Aorta (tissue), 5 donors: ENCODE results near the gene PHLDB2. TPM values are rescaled to one million over a fixed set of nuclear protein-coding genes. Genes with fewer than 3 reads are reported as not detected.

Experiments
- ATAC-seq: fragments of 200-7000 bp; cut with Tn5 transposase; one replicate; pipeline ENCODE4 v1.9.1; 2022; ENCODE audit warnings: moderate library complexity; ENCODE audit not compliant: low FRiP score
- DNase-seq, 2 donors: peaks; one replicate each; pipeline ENCODE4 v3.0.0-alpha.2; 2020
- H3K27ac ChIP-seq, 2 donors: one replicate each; pipeline ENCODE4 v1.5.1; 2013; ENCODE audit warnings: low read length in 2 of 2, mild to moderate bottlenecking in 2 of 2, moderate library complexity in 2 of 2, control low read depth in 1 of 2, inconsistent platforms in 1 of 2, low read depth in 1 of 2
- H3K27me3 ChIP-seq, 2 donors: one replicate each; pipeline ENCODE4 v1.6.1; 2013; ENCODE audit warnings: control low read depth in 1 of 2, low read length in 1 of 2, mild to moderate bottlenecking in 1 of 2, moderate library complexity in 1 of 2; ENCODE audit not compliant: insufficient read depth in 2 of 2, control insufficient read depth in 1 of 2
- H3K36me3 ChIP-seq, 2 donors: one replicate each; pipeline ENCODE4 v1.6.1; 2013; ENCODE audit warnings: control low read depth in 1 of 2, low read length in 1 of 2, mild to moderate bottlenecking in 1 of 2; ENCODE audit not compliant: insufficient read depth in 2 of 2, control insufficient read depth in 1 of 2
- H3K4me1 ChIP-seq, 2 donors: one replicate each; pipeline ENCODE4 v1.6.1; 2013; ENCODE audit warnings: low read length in 2 of 2, control low read depth in 1 of 2, mild to moderate bottlenecking in 1 of 2, moderate library complexity in 1 of 2; ENCODE audit not compliant: insufficient read depth in 2 of 2, control insufficient read depth in 1 of 2
- H3K4me3 ChIP-seq, 2 donors: one replicate each; pipeline ENCODE4 v1.5.1; 2013; ENCODE audit warnings: low read length in 2 of 2, control low read depth in 1 of 2, mild to moderate bottlenecking in 1 of 2
- H3K9me3 ChIP-seq: one replicate; pipeline ENCODE4 v1.6.1; 2013; ENCODE audit warnings: mild to moderate bottlenecking, low read length; ENCODE audit not compliant: control insufficient read depth
- WGBS, 2 donors: extraction: QIAGEN DNeasy Blood & Tissue Kit; methylation state at CpG; one replicate each; pipeline ENCODE4 v1.1.7; 2013; 5-methylcytosine and 5-hydroxymethylcytosine counted together
- intact Hi-C, 2 donors: fragments of 100-400 bp; cut with DNase I; formaldehyde crosslinking; loops; one replicate each; pipeline versions ENCODE4 v1.14.2 to v1.15.0; 2022
- polyA plus RNA-seq, 2 donors: library from polyadenylated mRNA; stranded (reverse); fragments of 200-250 nt; gene quantifications; one replicate each; pipeline ENCODE4 v1.2.3, GENCODE V29; 2013
- total RNA-seq, 2 donors: library from RNA; stranded (reverse); fragmentation: NEBNext Ultra II Directional; extraction: Animal tissue kit (Norgen Biotek cat#: 25700); gene quantifications; one replicate each; pipeline ENCODE4 v1.2.1, GENCODE V29; 2021
- donor health status: healthy with polysubstance abuse.
- donor health status: Bipolar disorder and iron deficiency.
- donor health status: DM: no; HTN: no; CAD: no.
- donor health status: DM: no; HTN: no; CAD: no.
- donor health status: DM: yes; HTN: yes; CAD: no.

PHLDB2 gene
- total and polyA plus RNA-seq, 4 donors, result 25.9 to 175 (median 112) TPM

DNA sequence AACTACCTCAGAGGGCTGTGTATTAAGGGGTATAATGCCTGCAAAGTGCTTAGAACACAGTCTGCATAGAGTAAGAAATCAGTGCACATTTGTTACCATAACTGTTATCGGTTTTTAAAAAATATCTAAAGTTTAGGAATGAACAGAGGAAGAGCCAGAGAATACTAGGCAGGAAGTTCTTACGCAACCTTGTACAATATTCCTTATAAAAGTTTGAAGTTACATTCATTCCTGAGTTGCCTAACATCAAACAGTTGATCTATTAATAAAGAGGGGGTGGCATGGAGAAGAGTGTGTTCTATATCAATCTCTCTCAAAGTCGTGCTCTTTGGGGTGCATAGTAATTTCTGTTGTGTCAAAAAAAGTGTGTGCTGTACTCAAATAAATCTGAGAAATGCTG lies 22.0 kb upstream of the PHLDB2 start:
- WGBS, 2 donors, result 50 to 56% methylated on average over 3 of the region's 3 CpGs
- Histone ChIP-seq H3K36me3 (no peaks in the 10 kb centered on the region), H3K27me3 (no peaks in the 10 kb centered on the region), H3K4me3 (no peak overlapping the region), H3K9me3 (no peaks in the 10 kb centered on the region), H3K4me1 (no peaks in the 10 kb centered on the region), H3K27ac (no peak overlapping the region)
- no peak for ATAC-seq
- DNase-seq, result no peak
- intact Hi-C loops, result no loop called here

DNA sequence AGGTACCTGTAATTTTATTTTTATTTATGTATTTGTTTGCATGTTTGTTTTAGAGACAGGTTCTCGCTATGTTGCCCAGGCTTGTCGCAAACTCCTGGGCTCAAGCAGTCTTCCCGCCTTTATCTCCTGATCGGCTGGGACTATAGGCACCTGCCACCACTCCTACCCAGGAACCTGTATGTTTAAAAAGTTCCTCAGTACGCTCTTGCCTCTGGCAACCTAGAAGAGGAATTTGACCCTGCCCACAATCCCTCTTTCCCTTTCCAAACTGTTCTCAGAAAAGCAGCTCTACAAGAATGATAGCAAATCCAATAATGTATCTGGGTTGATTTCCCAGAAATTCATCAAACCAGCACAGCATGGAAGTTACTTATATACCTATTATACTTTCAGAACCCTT lies 20.9 kb upstream of the PHLDB2 start:
- H3K36me3 ChIP-seq, result no peaks in the 10 kb centered on the region
- WGBS, 2 donors, result 92 to 94% methylated on average over 5 of the region's 5 CpGs
- H3K4me3 ChIP-seq, result no peak overlapping the region

DNA sequence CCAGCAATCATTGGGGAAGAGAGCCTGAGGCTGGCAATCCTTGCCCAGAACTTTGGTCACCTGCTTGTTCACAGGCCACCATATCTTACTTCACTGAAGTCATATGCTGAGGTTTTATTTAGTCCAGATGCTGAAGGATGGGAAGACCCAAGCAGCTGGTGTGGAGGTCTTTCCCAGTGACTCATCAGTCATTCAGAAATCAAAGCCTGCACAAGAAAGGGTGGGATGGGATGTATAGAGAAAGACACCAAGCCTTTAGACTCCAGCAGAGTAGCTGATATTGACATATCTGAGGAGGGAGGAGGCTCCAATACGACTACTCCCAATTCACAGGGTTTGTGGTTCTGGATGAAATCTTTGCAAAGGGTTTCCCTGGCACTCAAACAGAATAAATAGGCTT lies 13.0 kb upstream of the PHLDB2 start:
- Histone ChIP-seq H3K27ac (no peak overlapping the region), H3K4me3 (no peak overlapping the region), H3K9me3 (peaks cover 1% of the 10 kb centered on the region), H3K27me3 (no peaks in the 10 kb centered on the region), H3K4me1 (no peaks in the 10 kb centered on the region), H3K36me3 (no peaks in the 10 kb centered on the region)
- DNase-seq (no peak), ATAC-seq (no peak)
- intact Hi-C loops, result loop anchor here in 1 of 2 donors (5.0 kb wide), 1 partner anchor 34 kb away; no protein-coding TSS in a partner anchor
- WGBS, 2 donors, result 97 to 100% methylated on average over 1 of the region's 1 CpG

More for the DNA sequence above, 20.9 kb upstream of the PHLDB2 start:
- intact Hi-C loops, result no loop called here
- no peaks in the 10 kb centered on the region for H3K9me3 ChIP-seq
- no peak for ATAC-seq
- DNase-seq, result no peak
- H3K27me3 ChIP-seq, result no peaks in the 10 kb centered on the region
- H3K27ac ChIP-seq, result no peak overlapping the region
- no peaks in the 10 kb centered on the region for H3K4me1 ChIP-seq

DNA sequence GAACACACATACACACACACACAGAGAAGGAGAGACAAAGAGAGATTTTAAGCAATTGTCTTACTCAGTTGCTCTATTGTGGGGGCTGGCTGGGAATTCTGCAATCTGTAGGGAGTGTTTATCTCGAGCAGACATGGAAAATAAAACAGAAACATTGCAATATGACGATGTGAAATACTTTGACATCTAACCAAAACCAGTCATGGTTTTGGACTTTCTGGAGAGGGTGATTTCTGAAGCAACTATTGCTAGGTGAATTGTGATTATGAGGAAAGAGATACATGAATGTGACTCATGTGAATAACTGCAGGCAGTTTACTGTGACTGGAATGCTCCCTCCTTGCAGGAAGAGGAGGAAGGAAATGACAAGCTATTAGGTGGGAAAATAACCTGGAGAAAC lies 12.3 kb upstream of the PHLDB2 start:
- intact Hi-C loops, result loop anchor here in 1 of 2 donors (5.0 kb wide), 1 partner anchor 34 kb away; no protein-coding TSS in a partner anchor
- no peak for ATAC-seq
- DNase-seq, result no peak
- Histone ChIP-seq H3K27ac (no peak overlapping the region), H3K9me3 (peaks cover 1% of the 10 kb centered on the region), H3K36me3 (no peaks in the 10 kb centered on the region), H3K4me1 (peaks cover 0 to 2% of the 10 kb centered on the region in 2 donors), H3K27me3 (no peaks in the 10 kb centered on the region), H3K4me3 (no peak overlapping the region)
- WGBS, 2 donors, result 28 to 36% methylated on average over 2 of the region's 2 CpGs

DNA sequence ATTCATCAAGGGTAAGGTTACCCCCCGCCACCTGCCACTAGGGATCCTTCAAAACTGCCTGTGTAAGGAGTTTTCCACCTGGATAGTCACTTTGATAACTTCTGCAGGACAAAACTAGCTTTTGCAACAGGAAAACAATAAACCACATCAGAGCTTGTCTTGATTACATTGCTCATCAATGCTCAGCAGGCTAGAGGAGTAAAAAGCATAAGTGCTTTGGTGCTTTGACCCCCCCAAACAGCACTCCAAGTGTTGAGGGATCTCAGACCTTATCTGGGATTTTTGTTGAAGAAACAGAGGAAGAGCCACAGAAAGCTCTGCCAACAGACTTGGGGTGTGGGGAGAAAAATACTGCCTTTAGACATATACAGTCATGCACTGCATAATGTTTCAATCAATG lies 10.8 kb upstream of the PHLDB2 start:
- Histone ChIP-seq H3K9me3 (peaks cover 1% of the 10 kb centered on the region), H3K27me3 (no peaks in the 10 kb centered on the region), H3K4me3 (no peak overlapping the region), H3K27ac (no peak overlapping the region), H3K4me1 (peaks cover 0 to 3% of the 10 kb centered on the region in 2 donors), H3K36me3 (no peaks in the 10 kb centered on the region)
- 98 to 100% methylated on average over 1 of the region's 1 CpG for WGBS, 2 donors
- intact Hi-C loops, result loop anchor here in 1 of 2 donors (5.0 kb wide), 1 partner anchor 36 kb away; no protein-coding TSS in a partner anchor
- ATAC-seq (no peak), DNase-seq (no peak)

DNA sequence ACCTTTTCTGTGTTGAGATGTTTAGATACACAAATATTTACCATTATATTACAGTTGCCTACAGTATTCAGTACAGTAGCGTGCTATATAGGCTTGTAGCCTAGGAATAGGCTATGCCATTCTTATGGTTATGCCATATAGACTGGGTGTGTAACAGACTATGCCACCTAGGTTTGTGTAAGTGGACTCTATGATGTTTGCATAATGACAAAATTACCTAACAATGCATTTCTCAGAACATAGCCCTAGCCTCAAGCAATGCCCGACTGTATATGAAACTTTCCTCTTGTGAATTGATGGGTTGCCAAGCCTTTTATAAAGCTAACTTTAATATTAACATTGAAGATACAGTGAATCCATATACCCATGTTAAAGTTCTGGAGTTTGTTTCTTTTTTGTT lies 10.3 kb upstream of the PHLDB2 start:
- WGBS, 2 donors, result 43 to 45% methylated on average over 2 of the region's 2 CpGs
- Histone ChIP-seq H3K27ac (no peak overlapping the region), H3K36me3 (no peaks in the 10 kb centered on the region), H3K4me1 (peaks cover 0 to 3% of the 10 kb centered on the region in 2 donors), H3K27me3 (no peaks in the 10 kb centered on the region), H3K9me3 (peaks cover 1% of the 10 kb centered on the region), H3K4me3 (no peak overlapping the region)
- no peak for DNase-seq
- intact Hi-C loops, result loop anchor here in 1 of 2 donors (5.0 kb wide), 1 partner anchor 36 kb away; no protein-coding TSS in a partner anchor
- no peak for ATAC-seq

DNA sequence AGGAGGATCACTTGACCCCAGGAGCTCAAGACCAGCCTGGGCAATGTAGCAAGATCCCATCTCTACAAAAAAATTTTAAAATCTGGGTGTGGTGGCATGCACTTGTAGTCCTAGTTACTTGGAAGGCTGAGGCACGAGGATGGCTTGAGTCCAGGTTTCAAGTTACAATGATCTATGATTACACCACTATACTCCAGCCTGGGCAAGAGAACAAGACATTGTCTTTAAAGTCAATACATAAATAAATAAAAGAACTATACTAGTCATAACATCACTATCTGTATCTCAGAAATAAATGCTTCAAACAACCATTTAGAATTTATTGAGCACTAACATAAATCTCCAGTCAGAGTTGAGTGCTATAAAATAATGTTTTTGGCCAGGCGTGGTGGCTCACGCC lies 8.5 kb upstream of the PHLDB2 start:
- Histone ChIP-seq H3K36me3 (no peaks in the 10 kb centered on the region), H3K4me3 (no peak overlapping the region), H3K9me3 (peaks cover 1% of the 10 kb centered on the region), H3K27me3 (no peaks in the 10 kb centered on the region), H3K27ac (no peak overlapping the region), H3K4me1 (peaks cover 0 to 3% of the 10 kb centered on the region in 2 donors)
- WGBS, 2 donors, result 85 to 92% methylated on average over 3 of the region's 3 CpGs
- intact Hi-C loops, result no loop called here
- no peak for ATAC-seq
- no peak for DNase-seq

DNA sequence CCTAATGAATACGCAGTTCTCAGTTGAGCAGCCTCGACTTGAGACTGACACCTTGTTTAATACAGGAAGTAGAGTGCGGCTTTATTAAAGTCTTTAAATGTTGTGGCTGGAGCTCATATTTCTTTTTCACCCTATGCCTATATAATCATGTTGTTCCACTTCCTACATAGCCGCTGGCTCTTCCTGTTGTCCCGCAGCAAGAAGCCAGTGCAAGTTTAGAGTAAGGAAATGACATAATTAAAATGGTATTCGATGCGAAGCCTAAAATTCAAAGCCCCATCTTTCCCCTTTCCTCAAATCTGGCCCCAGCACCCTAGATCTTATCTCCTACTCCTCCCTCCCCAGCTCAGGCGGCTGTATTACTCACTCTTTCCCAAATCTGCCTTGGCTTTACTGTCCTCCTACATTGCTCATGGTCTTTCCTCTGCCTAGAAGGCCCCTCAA lies 7.5 kb upstream of the PHLDB2 start:
- WGBS, 2 donors, result 15 to 16% methylated on average over 8 of the region's 8 CpGs
- H3K9me3 ChIP-seq, result no peaks in the 10 kb centered on the region
- H3K27me3 ChIP-seq, result no peaks in the 10 kb centered on the region
- DNase-seq, result peak in 1 of 2 donors; percentile 50
- H3K27ac ChIP-seq, result peak overlapping the region in 1 of 2 donors; percentile 33
- no peaks in the 10 kb centered on the region for H3K36me3 ChIP-seq
- no peak overlapping the region for H3K4me3 ChIP-seq
- peak; percentile 83 for ATAC-seq
- H3K4me1 ChIP-seq, result peaks cover 0 to 3% of the 10 kb centered on the region in 2 donors
- intact Hi-C loops, result no loop called here

DNA sequence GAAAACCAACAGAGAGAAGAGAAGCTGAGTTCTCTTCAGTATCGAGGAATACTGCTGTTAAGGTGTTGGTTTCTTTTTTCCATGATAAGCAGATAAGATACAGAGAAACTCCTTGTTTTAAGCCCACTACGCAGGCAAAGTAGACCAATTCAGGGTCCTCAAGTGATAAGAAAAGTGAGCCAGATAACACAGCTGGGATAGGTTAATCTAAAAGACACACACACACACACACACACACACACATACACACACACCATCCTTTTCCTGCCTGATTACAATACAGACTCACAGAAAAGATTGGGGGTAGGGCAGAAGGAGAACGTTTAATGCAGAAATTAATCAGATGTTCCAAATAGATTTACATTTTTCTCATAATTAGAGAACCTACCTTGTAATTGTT lies 6.5 kb upstream of the PHLDB2 start:
- H3K4me3 ChIP-seq, result no peak overlapping the region
- no peaks in the 10 kb centered on the region for H3K27me3 ChIP-seq
- H3K27ac ChIP-seq, result no peak overlapping the region
- no peaks in the 10 kb centered on the region for H3K36me3 ChIP-seq
- intact Hi-C loops, result no loop called here
- H3K4me1 ChIP-seq, result peaks cover 0 to 3% of the 10 kb centered on the region in 2 donors
- DNase-seq, result no peak
- ATAC-seq, result no peak
- 75 to 80% methylated on average over 3 of the region's 3 CpGs for WGBS, 2 donors
- H3K9me3 ChIP-seq, result no peaks in the 10 kb centered on the region
